GM12864 (cell line): ENCODE results near the gene CDKN2D.

Experiments
- DNase-seq: peaks from one replicate; pipeline ENCODE4 v3.0.0-alpha.2; 2011; ENCODE audit warnings: low read depth
- H3K4me3 ChIP-seq: 2 replicates; pipeline ENCODE4 v1.5.1; 2011; ENCODE audit warnings: mild to moderate bottlenecking, low read depth, low read length, control low read depth
- CTCF ChIP-seq: IDR thresholded peaks from 2 replicates; pipeline ENCODE4 v1.5.1; 2011; ENCODE audit warnings: low read depth, mild to moderate bottlenecking, moderate library complexity, low read length, control low read depth, inconsistent platforms; ENCODE audit errors: missing control alignments

Gene CDKN2D

GRCh38 chr19:10568826-10569651 is at the start of gene CDKN2D:
TSS of gene CDKN2D (minus strand) at chr19:10568979. CDS start at chr19:10568653, 326 bp downstream.
- TF ChIP-seq CTCF = no peak
- DNase-seq = peak; percentile 99
- peak within 1 kb of the TSS; percentile 76 for H3K4me3 ChIP-seq

GRCh38 chr19:10617409-10618121 is 48.8 kb upstream of the CDKN2D start:
- no peak for DNase-seq
- TF ChIP-seq CTCF = no peak
- H3K4me3 ChIP-seq = no peak overlapping the region

GRCh38 chr19:10615429-10616023 is 46.7 kb upstream of the CDKN2D start:
- no peak for DNase-seq
- TF ChIP-seq CTCF = no peak
- no peak overlapping the region for H3K4me3 ChIP-seq

GRCh38 chr19:10612499-10613119 is 43.8 kb upstream of the CDKN2D start:
- no peak for DNase-seq
- no peak for TF ChIP-seq CTCF
- H3K4me3 ChIP-seq = no peak overlapping the region

GRCh38 chr19:10611907-10612306 is 43.1 kb upstream of the CDKN2D start:
- no peak for TF ChIP-seq CTCF
- no peak for DNase-seq
- no peak overlapping the region for H3K4me3 ChIP-seq

GRCh38 chr19:10604460-10604980 is 35.7 kb upstream of the CDKN2D start:
- DNase-seq = no peak
- no peak for TF ChIP-seq CTCF
- H3K4me3 ChIP-seq = peak overlapping the region; percentile 86; the same call in 1 of the 2 replicates
